ENCODE data around the gene HYCC1.
"Not testable (repeated sequence)": the region's sequence is repeated elsewhere in the genome, so short reads cannot be mapped to it uniquely, and the experiment has no call there.

The HYCC1 gene

GRCh38 chr7:22980422-22980821 is 33.5 kb downstream of the HYCC1 start:
- Mint-ChIP-seq H3K4me1 (ENCODE audit: low read depth) (no peaks in the 10 kb centered on the region), H3K9me3 (no peaks in the 10 kb centered on the region), H3K4me3 (no peak overlapping the region), H3K27me3 (ENCODE audit: low read depth) (no peaks in the 10 kb centered on the region), H3K27ac (no peak overlapping the region), H3K36me3 (ENCODE audit: low read depth) (peaks cover 32% of the 10 kb centered on the region)

- peaks cover 34% of the 10 kb centered on the region for H3K36me3 Mint-ChIP-seq (ENCODE audit: low read depth)
- H3K4me3 Mint-ChIP-seq: no peak overlapping the region
- no peaks in the 10 kb centered on the region for H3K4me1 Mint-ChIP-seq (ENCODE audit: low read depth)
- H3K27ac Mint-ChIP-seq: no peak overlapping the region
- H3K9me3 Mint-ChIP-seq: no peaks in the 10 kb centered on the region
- H3K27me3 Mint-ChIP-seq (ENCODE audit: low read depth): no peaks in the 10 kb centered on the region
These were observed 34.1 kb downstream of the HYCC1 start for GRCh38 chr7:22979861-22980260.

GRCh38 chr7:22979251-22979650 is 34.7 kb downstream of the HYCC1 start:
- Mint-ChIP-seq H3K27ac (no peak overlapping the region), H3K4me1 (ENCODE audit: low read depth) (peaks cover 3% of the 10 kb centered on the region), H3K9me3 (no peaks in the 10 kb centered on the region), H3K4me3 (no peak overlapping the region), H3K36me3 (ENCODE audit: low read depth) (peaks cover 36% of the 10 kb centered on the region), H3K27me3 (ENCODE audit: low read depth) (no peaks in the 10 kb centered on the region)

- not testable (repeated sequence) for H3K4me3 Mint-ChIP-seq; H3K4me1 Mint-ChIP-seq (ENCODE audit: low read depth); H3K27ac Mint-ChIP-seq; H3K27me3 Mint-ChIP-seq (ENCODE audit: low read depth); H3K9me3 Mint-ChIP-seq
- H3K36me3 Mint-ChIP-seq (ENCODE audit: low read depth): peaks cover 45% of the 10 kb centered on the region
These were observed 39.3 kb downstream of the HYCC1 start for GRCh38 chr7:22974636-22975035.

- H3K4me3 Mint-ChIP-seq: no peak overlapping the region
- no peaks in the 10 kb centered on the region for H3K27me3 Mint-ChIP-seq (ENCODE audit: low read depth)
- peaks cover 5% of the 10 kb centered on the region for H3K4me1 Mint-ChIP-seq (ENCODE audit: low read depth)
- H3K27ac Mint-ChIP-seq: no peak overlapping the region
- H3K36me3 Mint-ChIP-seq (ENCODE audit: low read depth): peaks cover 44% of the 10 kb centered on the region
- H3K9me3 Mint-ChIP-seq: no peaks in the 10 kb centered on the region
These were observed 41.7 kb downstream of the HYCC1 start for GRCh38 chr7:22972207-22972606.

GRCh38 chr7:22969010-22969431 is 44.9 kb downstream of the HYCC1 start:
- Mint-ChIP-seq H3K36me3 (ENCODE audit: low read depth) (peaks cover 31% of the 10 kb centered on the region), H3K4me1 (ENCODE audit: low read depth) (peaks cover 1% of the 10 kb centered on the region), H3K27me3 (ENCODE audit: low read depth) (no peaks in the 10 kb centered on the region), H3K27ac (no peak overlapping the region), H3K9me3 (no peaks in the 10 kb centered on the region), H3K4me3 (no peak overlapping the region)

Measured in T-helper 1 cell treated with Interleukin-12 subunit alpha and Interleukin-12 subunit beta and Interleukin-4 antibody, amounts not matched to agents 30 μg/mL and 1 μg/mL, for 36 hours (primary cell).